WERI-Rb-1 (cell line): Measurements from ENCODE around the gene TARBP1.

Experiments
- DNase-seq: peaks from one replicate; pipeline ENCODE4 v3.0.0-alpha.2; 2020
- H3K27ac ChIP-seq: fragments of 250-450 bp; sonication (Bioruptor Pico); 2 replicates; pipeline ENCODE4 v1.5.1; 2020; ENCODE audit warnings: mild to moderate bottlenecking, moderate library complexity
- H3K27me3 ChIP-seq: fragments of 250-450 bp; sonication (Bioruptor Pico); 2 replicates; pipeline ENCODE4 v1.5.1; 2021; ENCODE audit warnings: mild to moderate bottlenecking, low read depth, moderate library complexity; ENCODE audit not compliant: insufficient read depth, severe bottlenecking
- H3K36me3 ChIP-seq: fragments of 250-450 bp; sonication (Bioruptor Pico); 2 replicates; pipeline ENCODE4 v1.5.1; 2020; ENCODE audit warnings: mild to moderate bottlenecking, moderate library complexity
- H3K4me3 ChIP-seq: 2 replicates; pipeline ENCODE4 v1.5.1; 2011; ENCODE audit warnings: low read depth, mild to moderate bottlenecking, control low read depth, low read length
- H3K9me3 ChIP-seq: fragments of 250-450 bp; sonication (Bioruptor Pico); 2 replicates; pipeline ENCODE4 v1.5.1; 2021; ENCODE audit warnings: mild to moderate bottlenecking, moderate library complexity; ENCODE audit not compliant: severe bottlenecking
- CTCF ChIP-seq: IDR thresholded peaks from 2 replicates; pipeline ENCODE4 v1.5.1; 2011; ENCODE audit warnings: low read depth, mild to moderate bottlenecking, control low read depth, inconsistent platforms, low read length

Gene TARBP1

GRCh38 chr1:234433563-234434285 lies 45.3 kb downstream of the TARBP1 start:
- H3K9me3 ChIP-seq: no peaks in the 10 kb centered on the region
- H3K4me3 ChIP-seq: no peak overlapping the region
- no peaks in the 10 kb centered on the region for H3K27me3 ChIP-seq
- no peak overlapping the region for H3K27ac ChIP-seq
- peaks cover 60% of the 10 kb centered on the region for H3K36me3 ChIP-seq
- DNase-seq: no peak
- TF ChIP-seq CTCF: no peak

- no peak overlapping the region for H3K27ac ChIP-seq
- H3K27me3 ChIP-seq: no peaks in the 10 kb centered on the region
- DNase-seq: no peak
- no peak overlapping the region for H3K4me3 ChIP-seq
- TF ChIP-seq CTCF: no peak
- H3K36me3 ChIP-seq: peaks cover 69% of the 10 kb centered on the region
- H3K9me3 ChIP-seq: no peaks in the 10 kb centered on the region
Measured at GRCh38 chr1:234431255-234431654, 47.7 kb downstream of the TARBP1 start.

GRCh38 chr1:234430691-234431090 lies 48.3 kb downstream of the TARBP1 start:
- H3K36me3 ChIP-seq: peaks cover 72% of the 10 kb centered on the region
- no peak overlapping the region for H3K4me3 ChIP-seq
- DNase-seq: no peak
- no peak for TF ChIP-seq CTCF
- no peaks in the 10 kb centered on the region for H3K27me3 ChIP-seq
- H3K27ac ChIP-seq: no peak overlapping the region
- no peaks in the 10 kb centered on the region for H3K9me3 ChIP-seq

DNA sequence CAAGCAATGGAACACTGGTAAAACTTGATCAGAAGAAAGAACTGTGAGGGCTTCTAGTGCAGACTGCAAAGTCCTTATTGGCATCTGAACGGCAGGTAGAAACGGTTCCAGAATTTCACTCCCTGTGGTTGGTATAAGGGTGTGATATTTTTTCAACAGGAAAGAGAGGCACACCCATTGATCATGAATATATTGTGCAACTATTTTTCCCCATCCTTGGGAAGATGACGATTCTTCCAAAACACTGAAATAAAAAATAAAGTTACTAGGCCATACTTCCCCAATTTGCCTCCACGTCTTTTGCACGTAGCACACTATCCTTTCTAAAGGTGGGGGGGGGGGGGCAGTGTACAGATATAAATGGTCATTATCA lies 49.6 kb downstream of the TARBP1 start:
- Histone ChIP-seq H3K27ac (no peak overlapping the region), H3K36me3 (peaks cover 70% of the 10 kb centered on the region), H3K27me3 (no peaks in the 10 kb centered on the region), H3K9me3 (no peaks in the 10 kb centered on the region), H3K4me3 (no peak overlapping the region)
- no peak for DNase-seq
- TF ChIP-seq CTCF: no peak

- Histone ChIP-seq H3K36me3 (peaks cover 57% of the 10 kb centered on the region), H3K9me3 (no peaks in the 10 kb centered on the region), H3K27ac (no peak overlapping the region), H3K4me3 (no peak overlapping the region), H3K27me3 (no peaks in the 10 kb centered on the region)
- DNase-seq: no peak
- TF ChIP-seq CTCF: no peak
Measured at GRCh38 chr1:234427950-234428646, 50.9 kb downstream of the TARBP1 start.
